Stimulated activated CD4-positive, alpha-beta T cell treated with anti-CD3 and anti-CD28 coated beads, Interleukin-15, amount 100 ng/mL, for 24 hours (primary cell): ENCODE measurements around the gene NKD1.

Experiments
- DNase-seq: peaks from one replicate; pipeline ENCODE4 v3.0.0-alpha.2; 2020

Gene NKD1

DNA sequence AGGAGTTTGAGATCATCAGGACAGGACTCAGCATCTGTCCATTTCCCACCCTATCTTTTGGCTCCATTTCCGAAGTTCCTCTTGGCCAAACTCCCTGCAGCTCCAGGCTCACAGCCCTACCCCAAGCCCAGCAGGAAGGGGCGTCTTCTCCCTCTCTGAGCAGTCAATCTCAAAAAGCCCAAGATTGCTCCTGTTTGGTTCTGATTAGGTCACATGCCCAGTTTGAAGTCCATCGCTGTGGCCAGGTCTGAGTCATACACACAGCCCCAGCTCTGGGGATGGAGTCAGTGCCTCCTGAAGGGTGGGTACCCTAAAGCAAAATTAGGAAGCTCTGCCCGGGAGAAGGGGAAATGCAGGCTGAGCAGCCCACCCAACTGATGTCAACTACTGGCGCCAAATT, 109.0 kb downstream of the NKD1 start:
- DNase-seq, result no peak

DNA sequence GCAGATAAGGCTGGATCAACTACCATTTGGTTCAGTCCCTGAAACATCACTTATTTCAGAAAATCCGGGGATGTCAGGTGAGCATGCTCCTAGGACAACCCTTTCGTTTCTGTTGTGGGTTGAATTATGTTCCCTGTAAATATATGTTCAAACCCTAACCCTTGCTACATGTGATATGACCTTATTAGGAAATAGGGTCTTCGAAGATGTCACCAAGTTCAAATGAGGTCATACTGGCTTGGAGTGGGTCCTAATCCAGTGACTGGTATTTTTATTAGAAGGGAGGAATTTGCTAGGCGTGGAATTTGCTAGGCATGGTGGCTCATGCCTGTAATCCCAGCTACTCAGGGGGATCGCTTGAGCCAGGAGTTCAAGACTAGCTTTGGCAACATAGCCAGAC, 111.6 kb downstream of the NKD1 start:
- no peak for DNase-seq

DNA sequence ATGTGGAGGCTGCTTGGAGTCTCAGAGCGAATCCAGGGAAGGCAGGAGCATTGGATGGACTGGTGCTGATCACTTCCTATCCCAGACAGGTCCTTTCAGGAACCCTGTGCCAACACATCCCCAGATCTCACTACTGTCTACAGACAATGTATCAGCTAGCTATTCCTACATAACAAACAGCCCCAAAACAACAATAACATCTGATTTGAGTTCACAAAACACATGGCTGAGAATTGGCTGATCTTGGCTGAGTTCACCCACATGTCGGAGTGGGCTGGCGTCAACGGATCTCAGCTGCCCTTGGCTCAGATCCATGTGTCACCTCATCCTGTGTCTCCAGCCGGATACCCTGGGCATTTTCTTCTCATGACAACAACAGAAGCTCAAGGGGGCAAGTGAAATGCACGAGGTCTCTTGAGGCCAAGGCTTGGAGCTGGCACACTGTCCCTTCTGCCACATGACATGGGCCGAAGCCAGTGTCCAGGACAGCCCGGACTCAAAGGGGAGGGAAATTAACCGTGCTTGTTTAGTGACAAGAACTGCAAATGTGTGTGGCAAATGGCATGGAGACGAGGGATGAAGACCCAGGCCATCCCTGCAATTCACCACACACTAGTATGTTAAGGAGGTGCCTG, 114.2 kb downstream of the NKD1 start:
- DNase-seq, result no peak

DNA sequence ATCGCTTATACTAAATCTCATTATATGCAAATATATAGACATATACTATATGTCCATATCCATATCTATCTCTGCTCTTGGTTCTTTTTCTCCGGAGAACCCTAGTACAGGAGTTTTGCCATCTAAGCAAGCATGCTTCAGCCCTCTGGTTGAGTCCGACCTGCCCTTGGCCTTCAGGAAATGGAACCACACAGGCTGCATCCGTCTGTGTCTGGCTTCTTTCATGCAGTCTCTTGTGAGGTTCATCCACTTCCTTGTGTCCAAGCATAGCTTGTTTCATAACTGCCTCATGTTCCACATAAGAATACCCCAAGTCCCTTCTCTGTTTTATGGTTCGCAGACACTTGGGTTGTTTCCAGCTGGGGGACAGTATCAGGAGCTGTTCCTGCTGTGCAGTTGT, 116.1 kb downstream of the NKD1 start:
- DNase-seq, result no peak

DNA sequence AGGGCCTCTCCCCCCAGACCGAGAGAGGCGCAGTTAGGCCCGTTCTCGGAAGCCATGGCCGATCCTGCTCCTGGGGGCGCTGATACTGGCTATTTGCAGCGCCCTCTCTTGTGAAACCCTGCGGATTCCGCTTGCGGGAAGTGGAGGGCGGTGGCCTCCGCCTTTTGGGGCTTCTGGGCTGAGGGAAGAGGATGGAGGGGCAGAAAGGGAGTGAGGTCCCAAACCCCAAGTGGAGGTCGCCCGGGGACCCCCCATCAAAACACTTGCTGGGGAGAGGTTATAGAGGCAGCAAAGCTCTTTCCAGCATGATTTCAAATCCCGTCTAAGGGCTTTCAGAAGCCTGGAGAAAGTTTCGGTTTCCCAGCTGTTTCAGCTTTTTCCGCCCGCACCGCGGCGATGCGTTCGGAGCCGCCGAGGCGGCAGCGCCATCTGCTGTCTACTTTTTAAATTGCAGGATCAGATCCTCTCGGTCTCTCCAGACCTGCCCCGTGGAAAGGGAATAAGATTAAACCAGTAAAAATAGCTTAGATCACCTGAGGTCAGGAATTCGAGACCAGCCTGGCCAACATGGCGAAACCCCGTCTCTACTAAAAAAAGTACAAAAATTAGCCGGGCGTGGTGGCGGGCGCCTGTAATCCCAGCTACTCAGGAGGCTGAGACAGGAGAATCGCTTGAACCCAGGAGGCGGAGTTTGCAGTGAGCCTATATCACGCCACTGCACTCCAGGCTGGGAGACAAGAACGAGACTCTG, 117.1 kb downstream of the NKD1 start:
- peak; percentile 85 for DNase-seq

DNA sequence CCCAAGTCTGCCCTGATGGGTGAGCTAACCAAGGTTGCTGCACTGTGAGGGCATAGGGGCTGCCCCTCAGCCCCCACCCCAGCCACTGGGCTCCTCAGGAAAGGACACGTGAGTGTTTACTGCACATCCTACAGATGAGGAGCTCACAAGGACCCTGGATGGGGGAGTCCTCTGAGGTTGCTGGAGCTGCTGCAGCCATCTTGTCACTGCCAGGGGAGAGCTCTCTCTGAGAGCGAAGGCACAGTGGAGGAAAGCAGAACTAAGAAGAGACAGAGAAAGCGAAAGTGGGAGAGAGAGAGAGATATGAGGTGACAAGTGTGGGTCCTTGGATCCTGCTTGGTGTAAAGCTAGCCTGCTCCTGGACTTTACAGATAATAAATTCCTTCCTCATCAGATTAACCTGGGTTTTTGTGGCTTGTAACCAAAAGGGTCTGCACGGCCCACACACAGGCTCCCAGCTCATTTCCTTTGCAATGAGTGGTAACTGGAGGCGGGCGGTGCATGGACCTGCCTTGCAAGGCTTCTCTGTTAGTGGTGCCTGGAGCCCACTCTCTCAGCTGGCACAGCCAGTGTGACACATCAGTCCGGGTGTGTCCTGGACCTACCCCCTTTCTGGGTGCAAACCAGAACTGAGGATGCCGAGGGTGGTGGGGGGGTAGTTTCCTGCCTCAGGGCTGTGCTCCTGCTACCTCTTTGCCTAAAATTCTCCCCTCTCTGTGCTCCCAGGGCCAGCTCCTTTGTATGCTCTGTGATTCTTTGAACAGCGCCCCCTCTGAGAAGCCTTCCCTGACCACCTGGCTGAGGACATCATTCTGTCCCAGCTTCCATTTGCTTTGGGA, 118.7 kb downstream of the NKD1 start:
- DNase-seq, result peak; percentile 72

DNA sequence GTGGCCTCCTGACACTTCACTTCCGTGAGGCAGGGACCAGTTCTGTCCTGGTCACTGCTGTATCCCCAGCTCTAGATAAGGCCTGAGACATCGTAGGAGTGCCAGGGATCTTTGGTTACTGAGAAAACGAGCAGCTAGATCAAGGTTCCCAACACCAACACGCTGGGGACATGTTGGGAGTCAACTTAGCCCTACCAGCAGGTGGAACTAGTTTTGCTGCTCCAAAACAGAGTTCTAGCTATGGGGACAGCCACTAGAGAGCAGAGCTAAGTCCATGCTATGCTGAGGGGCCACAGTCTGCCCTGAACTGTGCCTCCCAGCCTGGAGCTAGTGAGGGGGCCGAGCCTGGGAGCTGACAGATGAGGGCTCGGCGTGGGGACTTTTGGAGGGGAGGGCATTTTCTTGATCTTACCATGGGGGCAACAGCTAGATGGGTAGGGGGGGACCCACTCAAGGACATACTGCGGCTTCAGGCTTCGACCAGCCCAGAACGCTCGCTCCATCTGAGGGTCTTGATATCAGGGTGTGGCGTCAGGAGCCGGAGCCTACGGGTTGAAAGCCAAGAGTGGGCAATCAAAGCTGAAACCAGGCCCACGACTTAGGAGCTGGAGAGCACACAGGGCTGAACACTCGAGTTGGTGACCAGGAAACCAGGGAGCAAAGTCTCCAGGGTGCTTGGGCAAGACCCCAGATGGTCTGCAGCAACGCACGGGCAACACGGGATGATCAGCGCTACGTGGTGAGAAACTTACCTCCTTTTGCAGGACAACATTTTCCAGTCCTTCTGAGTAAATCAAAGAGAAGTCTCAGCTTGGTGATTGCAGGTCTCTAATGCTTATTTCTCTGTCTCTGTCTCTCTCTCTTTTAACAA, 119.5 kb downstream of the NKD1 start:
- DNase-seq, result no peak

DNA sequence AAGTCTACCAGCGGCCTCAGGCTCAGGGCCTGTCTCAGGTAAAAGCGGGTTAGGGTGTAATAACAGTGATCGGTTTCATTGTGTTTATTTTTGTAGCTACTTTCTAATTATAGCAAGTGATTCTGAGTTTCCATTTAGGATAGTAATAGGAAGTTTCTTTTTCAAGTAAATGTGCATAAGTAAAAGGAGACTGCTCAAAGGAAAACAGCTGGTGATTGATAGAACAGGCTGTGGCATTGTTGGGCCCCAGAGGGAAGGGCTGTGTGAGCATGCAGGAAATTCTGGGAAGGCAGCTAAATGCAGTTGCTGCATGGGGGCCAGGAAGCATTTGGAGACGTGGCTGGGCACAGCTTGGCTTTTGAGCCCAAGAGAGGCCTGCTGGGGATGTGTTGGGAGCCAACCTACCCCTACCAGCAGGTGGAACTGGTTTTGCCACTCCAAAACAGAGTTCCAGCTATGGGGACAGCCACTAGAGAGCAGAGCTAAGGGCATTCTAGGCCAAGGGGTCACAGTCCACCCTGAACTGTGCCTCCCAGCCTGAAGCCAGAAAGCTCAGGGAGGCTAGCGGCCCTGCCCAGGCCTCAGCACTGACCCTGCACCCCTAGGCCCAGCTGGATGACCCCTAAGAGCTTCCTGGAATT, 120.3 kb downstream of the NKD1 start:
- DNase-seq, result no peak

DNA sequence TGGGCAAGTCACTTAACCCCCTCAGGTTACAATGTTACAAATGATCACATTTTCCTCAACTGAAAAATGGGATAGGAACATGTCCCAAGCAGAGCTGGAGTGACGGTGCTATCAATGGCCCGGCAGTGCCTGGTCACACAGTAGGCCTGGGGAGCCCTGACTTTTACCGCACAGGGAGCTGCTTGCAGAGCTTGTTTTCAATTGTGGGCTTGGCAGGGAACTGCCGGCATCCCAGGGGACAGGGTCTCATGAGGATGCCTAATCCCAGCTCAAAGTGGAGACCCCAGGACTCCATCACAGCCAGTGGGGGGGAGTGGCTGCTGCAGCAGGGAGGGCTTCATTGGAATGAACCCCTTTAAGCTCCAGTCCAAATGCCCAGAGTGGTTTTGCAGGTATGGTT, 121.5 kb downstream of the NKD1 start:
- DNase-seq, result no peak

DNA sequence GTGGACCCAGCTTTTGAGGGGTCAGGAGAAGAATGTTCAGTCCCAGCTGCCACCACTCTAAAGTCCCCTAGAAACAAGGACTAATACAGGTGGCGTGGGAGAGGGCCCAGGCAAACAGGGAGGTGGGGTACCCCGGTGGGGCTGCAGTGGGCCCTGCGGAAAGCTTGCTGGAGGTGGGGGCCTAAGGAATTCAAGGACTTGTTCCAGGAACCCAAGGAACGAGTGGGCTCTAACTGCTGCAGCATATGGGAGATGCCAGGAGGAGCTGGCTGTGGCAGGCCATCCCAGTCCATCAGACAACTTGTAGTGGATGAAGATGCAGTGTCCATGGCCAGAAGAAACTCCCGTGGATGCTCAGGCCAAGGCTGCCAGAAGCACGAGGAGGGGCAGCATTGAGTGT, 122.3 kb downstream of the NKD1 start:
- no peak for DNase-seq

DNA sequence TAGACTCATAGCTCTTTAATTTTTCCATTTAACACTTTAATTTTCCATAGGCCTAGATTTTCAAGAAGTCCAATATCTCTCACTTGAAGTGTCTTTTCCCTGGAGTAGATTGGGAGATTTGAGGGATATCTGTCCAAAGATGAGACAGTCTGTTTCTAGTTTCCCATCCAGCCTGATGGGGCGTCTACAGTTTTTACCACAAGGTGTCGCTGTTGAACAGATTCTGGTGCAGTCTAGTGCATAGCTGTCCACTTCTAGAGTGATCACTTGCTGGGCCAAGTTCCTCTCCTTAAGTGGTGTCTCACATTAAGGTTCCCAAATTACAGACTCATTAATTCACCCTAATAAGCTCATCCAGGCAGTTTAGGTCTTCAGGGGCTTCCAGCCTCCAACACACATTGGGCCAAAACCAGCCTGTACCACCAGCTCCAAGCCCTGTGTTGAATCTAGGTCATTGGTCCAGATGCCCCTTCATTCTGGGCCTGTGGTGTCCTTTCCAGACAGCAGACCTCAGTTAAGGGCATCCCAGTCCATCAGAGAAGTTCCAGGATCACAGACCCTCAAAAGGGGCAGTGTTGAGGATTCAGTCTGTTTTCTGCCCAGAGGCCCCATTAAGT, 123.6 kb downstream of the NKD1 start:
- DNase-seq, result peak; percentile 65

DNA sequence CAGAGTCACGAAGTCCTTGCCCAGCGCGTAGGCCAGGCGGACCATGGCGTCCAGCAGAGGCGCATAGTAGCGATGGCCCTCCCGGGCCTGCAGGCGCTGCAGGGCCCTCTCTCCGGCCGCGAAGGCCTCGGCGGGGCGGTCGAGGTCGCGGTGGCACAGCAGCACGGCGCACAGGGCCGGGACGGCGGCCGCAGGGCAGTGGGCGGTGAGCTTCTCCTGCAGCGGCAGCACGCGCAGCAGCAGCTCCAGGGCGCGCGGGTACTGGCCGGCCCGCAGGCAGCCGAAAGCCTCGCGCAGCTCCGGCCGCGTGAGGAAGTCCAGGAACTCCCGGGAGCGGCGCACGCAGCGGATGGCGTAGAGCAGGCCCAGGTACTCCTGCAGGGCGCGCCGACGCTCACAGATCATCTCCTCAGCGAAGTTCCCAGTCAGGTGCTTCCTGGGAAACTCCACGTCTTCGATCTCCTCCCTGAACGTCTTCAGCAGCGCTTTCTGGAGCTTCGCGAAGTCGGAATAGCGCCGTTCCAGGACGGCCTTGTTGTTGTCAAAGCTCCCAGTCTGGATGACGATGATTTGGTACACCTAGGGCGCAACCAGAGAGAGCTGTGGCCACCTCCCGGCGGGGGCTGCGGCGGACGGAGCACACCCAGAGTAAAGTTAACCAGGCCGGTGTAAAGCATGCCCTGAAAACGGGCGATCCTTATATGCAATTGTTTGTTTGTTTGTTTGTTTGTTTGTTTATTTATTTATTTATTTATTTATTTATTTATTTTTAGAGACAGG, 125.5 kb downstream of the NKD1 start:
- DNase-seq, result no peak

DNA sequence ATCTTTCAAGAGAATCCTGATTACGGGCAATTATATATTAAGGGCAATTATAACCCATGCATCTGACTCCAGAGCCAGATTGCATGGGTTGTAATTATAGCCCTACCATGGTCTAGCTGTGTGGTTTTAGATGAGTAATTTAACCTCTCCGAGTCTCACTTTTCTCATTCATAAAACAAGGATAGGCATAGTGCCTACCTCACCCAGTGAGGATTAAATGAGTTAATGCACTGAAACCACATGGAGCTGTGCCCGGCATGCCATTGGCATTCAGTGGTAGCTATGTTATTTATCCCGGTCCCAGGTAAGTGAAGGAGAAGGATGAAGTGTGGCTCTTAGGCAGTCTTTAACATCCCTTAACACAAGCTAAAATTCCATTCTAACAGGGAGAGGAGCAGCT, 126.6 kb downstream of the NKD1 start:
- no peak for DNase-seq

DNA sequence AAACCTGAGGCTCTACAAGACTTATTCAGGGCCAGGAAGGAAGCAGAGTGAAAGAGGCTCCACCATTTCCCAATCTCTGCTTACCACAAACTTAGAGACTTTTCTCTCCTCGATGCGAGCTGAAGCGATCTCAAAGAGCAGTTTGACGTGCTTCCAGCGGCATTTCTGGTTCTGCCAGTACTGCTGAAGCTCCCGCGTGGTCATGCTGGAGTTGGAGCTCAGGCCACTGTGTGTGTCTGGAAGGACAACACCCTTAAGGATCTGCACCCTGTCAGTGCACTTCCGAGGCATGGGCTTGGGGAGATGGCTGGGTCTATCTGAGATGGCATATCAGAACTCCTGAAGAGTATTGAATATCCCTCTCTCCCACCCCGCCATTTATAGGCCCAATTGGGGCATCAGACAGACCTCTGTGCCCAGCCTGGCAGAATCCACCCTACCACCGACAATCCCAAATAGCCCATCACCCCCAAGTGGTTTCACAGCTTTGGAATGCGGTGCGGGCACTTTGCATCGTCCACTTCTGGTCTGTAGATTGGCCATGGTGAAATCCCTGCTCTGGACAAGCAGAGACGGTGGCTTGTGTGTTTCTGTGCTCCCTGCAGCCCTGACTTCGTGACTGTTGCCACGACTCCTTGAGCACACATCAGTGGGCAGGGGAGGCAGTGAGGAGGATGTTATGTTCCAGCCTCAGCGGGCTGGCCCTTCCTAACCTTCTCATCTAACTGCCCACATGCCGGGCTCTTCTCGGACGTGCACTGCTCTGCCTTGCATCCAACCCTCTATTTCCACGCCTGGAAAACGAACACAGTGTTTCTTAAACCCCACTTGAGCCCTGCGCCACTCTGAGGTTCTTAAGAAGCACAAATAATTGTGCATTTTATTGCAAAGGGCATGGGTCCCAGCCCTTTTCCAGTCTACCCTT, 127.8 kb downstream of the NKD1 start:
- DNase-seq, result no peak

DNA sequence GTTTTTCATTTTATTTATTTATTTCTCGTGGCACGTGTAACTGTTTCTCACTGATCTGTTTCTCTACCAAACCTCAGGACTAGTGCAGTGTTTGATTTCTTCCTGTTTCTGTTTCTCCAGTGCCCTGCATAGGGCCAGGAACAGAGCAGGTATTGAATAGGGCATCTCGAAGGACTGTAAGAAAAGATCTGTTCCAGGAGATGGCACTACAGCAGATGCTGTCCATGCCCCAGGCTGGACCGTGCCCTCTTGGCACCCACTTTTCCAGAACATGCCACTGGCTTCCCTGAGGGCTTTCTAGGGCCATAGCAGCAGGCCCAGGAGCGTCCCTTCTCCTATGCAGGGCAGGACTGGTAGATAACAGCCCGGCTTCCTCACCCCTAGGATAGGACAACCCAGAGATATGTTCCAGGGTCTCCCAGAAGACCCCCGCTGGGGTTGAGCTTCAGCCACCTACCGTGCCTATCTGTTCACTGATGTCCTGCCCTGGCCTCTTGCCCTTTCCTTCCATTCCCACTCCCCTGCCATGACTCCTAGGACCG, 128.6 kb downstream of the NKD1 start:
- no peak for DNase-seq

DNA sequence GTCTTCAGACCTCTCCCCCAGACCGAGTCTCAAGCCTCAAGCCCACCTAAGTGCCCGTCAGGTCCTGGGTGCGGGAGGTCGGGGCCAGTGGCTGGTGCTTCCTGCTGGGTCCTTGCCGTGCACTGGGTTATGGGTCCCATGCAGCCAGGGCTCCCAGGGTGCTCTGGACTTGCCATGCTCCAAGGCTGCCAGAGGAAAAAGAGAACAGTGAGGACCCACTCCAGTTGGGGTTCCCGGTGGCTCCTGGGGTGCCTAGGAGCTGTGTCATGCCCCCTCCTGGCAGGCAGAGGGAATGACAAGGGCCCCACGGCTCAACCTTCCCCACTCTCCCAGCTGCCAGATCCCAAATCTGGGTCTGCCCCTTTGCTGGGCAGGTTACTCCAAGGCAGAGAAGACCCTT, 129.2 kb downstream of the NKD1 start:
- peak; percentile 33 for DNase-seq

DNA sequence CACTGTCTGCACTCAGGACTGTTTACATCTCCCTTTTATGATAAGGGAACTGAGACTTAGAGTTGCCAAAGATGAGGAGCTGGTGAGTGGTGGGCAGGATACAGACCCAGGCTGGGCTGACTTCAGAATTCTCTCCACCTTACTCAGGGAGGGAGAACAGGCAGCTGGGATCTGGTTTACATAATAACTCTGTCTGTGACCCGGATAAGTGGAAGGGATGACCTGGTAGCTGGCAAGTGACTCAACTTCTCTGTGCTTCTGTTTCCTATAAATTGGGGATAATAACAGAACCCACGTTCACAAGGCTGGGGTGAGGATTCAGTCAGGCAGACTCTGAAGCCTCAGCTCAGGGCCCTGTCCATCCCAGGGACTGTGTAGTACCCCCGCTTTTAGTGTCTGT, 130.3 kb downstream of the NKD1 start:
- DNase-seq, result no peak

DNA sequence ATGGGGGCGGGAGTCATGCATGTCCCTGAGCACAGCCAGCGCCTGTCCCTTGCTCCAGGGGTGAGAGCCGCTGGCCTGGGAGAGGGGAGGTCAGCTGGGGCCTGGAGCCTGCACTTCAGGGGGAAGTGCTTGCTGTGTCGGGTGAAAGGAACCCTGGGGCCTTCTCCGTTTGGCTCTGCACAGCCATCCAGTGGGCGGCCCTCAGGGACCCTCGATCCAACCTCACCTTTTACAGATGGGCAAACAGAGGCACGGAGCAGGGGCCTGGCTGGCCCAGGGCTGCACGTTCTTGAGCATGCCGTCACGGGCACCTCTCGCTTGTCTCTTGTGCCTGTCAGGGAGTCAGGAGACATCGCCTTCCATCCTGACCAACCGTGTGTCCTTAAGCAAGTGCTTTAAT, 131.1 kb downstream of the NKD1 start:
- no peak for DNase-seq

DNA sequence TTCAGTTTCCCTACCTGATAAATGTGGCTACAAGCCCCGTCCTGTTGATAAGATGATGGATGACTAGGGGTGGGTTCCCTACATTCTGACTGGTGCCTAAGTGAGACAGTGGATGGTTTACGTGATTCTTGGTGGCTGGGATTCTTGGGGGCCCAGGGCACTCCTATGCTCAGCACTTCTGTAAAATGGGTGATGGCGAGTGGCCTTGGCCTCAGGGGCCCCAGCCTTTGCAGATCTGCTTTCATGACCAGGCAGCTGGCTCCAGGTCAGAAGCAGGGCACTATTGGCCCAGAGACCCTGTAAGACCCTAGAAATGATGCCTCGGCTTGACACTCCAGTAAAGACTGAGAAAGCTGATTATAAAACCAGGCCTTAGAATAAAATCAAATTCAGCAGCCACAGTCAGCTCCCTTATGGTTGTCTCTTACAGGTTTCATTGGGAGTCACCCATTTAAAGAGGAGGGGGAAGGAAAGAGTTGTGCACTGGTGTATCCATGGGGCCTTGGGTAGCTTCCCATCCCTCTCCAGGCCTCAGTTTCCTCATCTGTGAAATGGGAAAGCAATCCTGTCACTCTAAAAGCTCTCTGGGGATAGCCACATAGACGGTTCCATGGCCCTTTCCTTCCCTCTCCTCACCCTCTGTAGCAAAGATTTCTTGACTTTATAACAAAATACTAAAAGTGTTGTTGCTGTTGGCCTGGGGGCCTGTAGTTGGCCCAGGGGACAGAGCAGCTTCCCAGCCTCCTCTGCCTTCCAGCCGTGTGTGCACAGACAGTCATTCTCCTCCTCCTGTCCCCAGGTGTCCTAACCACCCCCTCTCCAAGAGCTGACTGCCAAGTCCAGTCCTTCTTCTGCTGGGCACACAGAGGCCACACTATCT, 131.7 kb downstream of the NKD1 start:
- no peak for DNase-seq
